A549 (cell line): ENCODE measurements around the gene ENHO. TPM values are rescaled to one million over a fixed set of nuclear protein-coding genes. Genes with fewer than 3 reads are reported as not detected.

ENCODE experiments used
- ATAC-seq, 2 experiments: fragments of 200-7000 bp in 1 of 2; fragments of >200 bp in 1 of 2; cut with Nextera tagmentation in 1 of 2; cut with Tn5 transposase in 1 of 2; 3 replicates each; pipeline versions ENCODE4 v1.8.0 to v1.9.1; 2018 to 2020; ENCODE audit warnings: mild to moderate bottlenecking in 1 of 2, moderate library complexity in 1 of 2
- CTCF ChIA-PET: fragments of 300-600 bp; sonication (Branson Sonifier 250); formaldehyde crosslinking; extraction: SDS; loops from one replicate; lab custom pipeline; 2021; ENCODE audit warnings: antibody characterized with exemption, inconsistent platforms; lab: Yijun Ruan, JAX
- POLR2A ChIA-PET: fragments of 350-600 bp; formaldehyde crosslinking; extraction: SDS; loops from one replicate; lab custom pipeline; 2021; ENCODE audit warnings: antibody characterized with exemption, inconsistent platforms; lab: Yijun Ruan, JAX
- DNase-seq, 2 experiments: peaks; one replicate each; pipeline versions ENCODE4 v3.0.0 to v3.0.0-alpha.2; 2011 to 2016; ENCODE audit warnings: low read depth in 1 of 2, low spot score in 1 of 2
- FAIRE-seq: peaks from 2 replicates; lab custom pipeline; 2011; peaks lifted over from hg19 to GRCh38; lab: Jason Lieb, UNC
- H3K27ac ChIP-seq, 2 experiments: fragments of >200 bp; sonication (Bioruptor Twin); formaldehyde crosslinking; 3 replicates each; pipeline ENCODE4 v1.5.1; 2016 to 2017
- H3K4me1 ChIP-seq: fragments of >200 bp; sonication (Bioruptor Twin); formaldehyde crosslinking; 3 replicates; pipeline ENCODE4 v1.6.1; 2016
- H3K4me2 ChIP-seq: fragments of >200 bp; sonication (Bioruptor Twin); formaldehyde crosslinking; 3 replicates; pipeline ENCODE4 v1.6.1; 2016
- H3K4me3 ChIP-seq: fragments of >200 bp; sonication (Bioruptor Twin); formaldehyde crosslinking; 3 replicates; pipeline ENCODE4 v1.5.1; 2016
- H3K9me3 ChIP-seq: fragments of >200 bp; sonication (Bioruptor Twin); formaldehyde crosslinking; 3 replicates; pipeline ENCODE4 v1.6.1; 2016
- BCL3 ChIP-seq: fragments of >200 bp; sonication (Bioruptor Twin); formaldehyde crosslinking; IDR thresholded peaks from 3 replicates; pipeline ENCODE4 v1.6.1; 2016
- CBX2 ChIP-seq: fragments of 200-600 bp; sonication (generic); IDR thresholded peaks from 2 replicates; pipeline ENCODE4 v1.6.1; 2016; ENCODE audit warnings: low read depth, mild to moderate bottlenecking, borderline replicate concordance
- CBX8 ChIP-seq: fragments of 200-600 bp; sonication (generic); IDR thresholded peaks from 2 replicates; pipeline ENCODE4 v1.6.1; 2016
- ESRRA ChIP-seq: fragments of 150-350 bp; IDR thresholded peaks from 2 replicates; pipeline ENCODE4 v1.6.1; 2014; ENCODE audit warnings: mild to moderate bottlenecking, low read length, borderline replicate concordance
- FOSB ChIP-seq: fragments of 250-450 bp; sonication (Bioruptor Pico); IDR thresholded peaks from 2 replicates; pipeline ENCODE4 v1.5.0; 2020; ENCODE audit warnings: mild to moderate bottlenecking, moderate library complexity
- HDAC2 ChIP-seq: fragments of 200-600 bp; sonication (generic); IDR thresholded peaks from 2 replicates; pipeline ENCODE4 v1.6.1; 2016
- HES2 ChIP-seq: fragments of >200 bp; sonication (Bioruptor Twin); formaldehyde crosslinking; IDR thresholded peaks from 2 replicates; pipeline ENCODE4 v1.6.1; 2016
- HEYL ChIP-seq: fragments of 250-450 bp; sonication (Bioruptor Pico); IDR thresholded peaks from 2 replicates; pipeline ENCODE4 v1.8.0; 2021; ENCODE audit warnings: mild to moderate bottlenecking, moderate library complexity
- HOXB5 ChIP-seq: fragments of 250-450 bp; sonication (Bioruptor Pico); IDR thresholded peaks from 2 replicates; pipeline ENCODE4 v1.5.0; 2020; ENCODE audit warnings: mild to moderate bottlenecking, moderate library complexity
- JUNB ChIP-seq: fragments of >200 bp; sonication (Bioruptor Twin); formaldehyde crosslinking; IDR thresholded peaks from 2 replicates; pipeline ENCODE4 v1.6.1; 2016
- KDM5A ChIP-seq: fragments of 200-600 bp; sonication (generic); IDR thresholded peaks from 2 replicates; pipeline ENCODE4 v1.6.1; 2016; ENCODE audit warnings: antibody characterized with exemption, mild to moderate bottlenecking
- MAFK ChIP-seq: fragments of 450-650 bp; IDR thresholded peaks from 2 replicates; pipeline ENCODE4 v1.6.1; 2014; ENCODE audit not compliant: partially characterized antibody
- MAX ChIP-seq: IDR thresholded peaks from 2 replicates; pipeline ENCODE4 v1.6.1; 2012
- MAZ ChIP-seq: fragments of 150-350 bp; IDR thresholded peaks from 2 replicates; pipeline ENCODE4 v1.6.1; 2014; ENCODE audit warnings: antibody characterized with exemption, low read depth, low read length, borderline replicate concordance
- NR3C1 ChIP-seq: fragments of >200 bp; sonication (Bioruptor Twin); formaldehyde crosslinking; IDR thresholded peaks from 3 replicates; pipeline ENCODE4 v1.6.1; 2017
- POLR2A ChIP-seq: IDR thresholded peaks from 2 replicates; pipeline ENCODE4 v1.6.1; 2012; ENCODE audit warnings: mild to moderate bottlenecking, low read length
- RCOR1 ChIP-seq: fragments of 150-350 bp; IDR thresholded peaks from 2 replicates; pipeline ENCODE4 v1.6.1; 2014; ENCODE audit warnings: antibody characterized with exemption, low read length, low read depth
- SMC3 ChIP-seq: fragments of >200 bp; sonication (Bioruptor Twin); formaldehyde crosslinking; IDR thresholded peaks from 3 replicates; pipeline ENCODE4 v1.6.1; 2018; ENCODE audit warnings: inconsistent platforms
- TFCP2L1 ChIP-seq: fragments of 250-450 bp; sonication (Bioruptor Pico); IDR thresholded peaks from 2 replicates; pipeline ENCODE4 v1.5.0; 2021; ENCODE audit warnings: mild to moderate bottlenecking
- ZC3H11A ChIP-seq: fragments of 450-650 bp; IDR thresholded peaks from 2 replicates; pipeline ENCODE4 v1.6.1; 2014; ENCODE audit warnings: antibody characterized with exemption, mild to moderate bottlenecking
- ZNF302 ChIP-seq: fragments of 250-450 bp; sonication (Bioruptor Pico); IDR thresholded peaks from 2 replicates; pipeline ENCODE4 v1.9.0; 2021; ENCODE audit warnings: inconsistent platforms, mild to moderate bottlenecking, moderate library complexity
- ZSCAN20 ChIP-seq: fragments of 250-450 bp; sonication (Bioruptor Pico); IDR thresholded peaks from 2 replicates; pipeline ENCODE4 v1.8.0; 2022; ENCODE audit warnings: mild to moderate bottlenecking, moderate library complexity
- WGBS: methylation state at CpG from one replicate; pipeline ENCODE4 v1.1.6; 2017; ENCODE audit errors: missing lambda C conversion rate; 5-methylcytosine and 5-hydroxymethylcytosine counted together
- polyA plus RNA-seq, 4 experiments: library from polyadenylated mRNA; depleted of rRNA in 3 of 4; stranded (reverse); fragments of >200 nt; fragmentation: RNase III in 1 of 4; extraction: RNeasy Plus Mini Kit Qiagen cat#74134 plus additional on column Dnase treatment in 1 of 4; gene quantifications; 2 replicates in 3 of 4; 3 replicates in 1 of 4; pipeline ENCODE4 v1.2.3, GENCODE V29; 2011 to 2017
- TF ChIP-seq, protein P1 (sequence below): fragments of >200 bp; sonication (Bioruptor Twin); formaldehyde crosslinking; IDR thresholded peaks from 3 replicates; pipeline ENCODE4 v1.5.1; 2016
- TF ChIP-seq, protein P2 (sequence below): fragments of 200-600 bp; sonication (generic); IDR thresholded peaks from 2 replicates; pipeline ENCODE4 v1.6.1; 2016; ENCODE audit warnings: antibody characterized with exemption, mild to moderate bottlenecking, moderate library complexity

Gene ENHO
- polyA plus RNA-seq, 2 of the 4 experiments (the other 2 are of a cell fraction), result 0.28 to 1.7 TPM

DNA sequence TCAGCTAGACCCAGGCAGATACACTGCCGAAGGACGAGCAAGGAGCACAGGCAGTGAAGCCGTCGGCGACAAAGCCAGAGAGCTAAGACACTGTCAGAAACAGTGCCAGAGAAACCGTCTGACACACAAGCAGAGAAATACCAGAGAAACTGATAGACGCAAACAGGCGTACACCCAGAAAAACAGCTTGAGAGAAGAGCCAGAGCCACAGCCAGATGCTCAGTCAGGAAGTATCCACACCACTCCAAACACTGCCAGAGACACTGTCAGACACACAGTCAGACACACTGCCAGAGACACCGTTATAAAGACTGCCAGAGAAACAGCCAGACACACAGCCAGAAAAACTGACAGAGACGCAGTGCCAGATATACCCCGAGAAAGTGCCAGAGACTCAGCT lies 47.6 kb upstream of the ENHO start:
- no peak for FAIRE-seq
- Histone ChIP-seq H3K4me2 (no peak overlapping the region), H3K4me1 (peaks cover 20% of the 10 kb centered on the region), H3K4me3 (no peak overlapping the region), H3K27ac (peak overlapping the region in 1 of 2 experiments; percentile 63; a peak in 1 of 6 replicates), H3K9me3 (no peaks in the 10 kb centered on the region)
- TF ChIP-seq SMC3, result no peak
- ChIA-PET POLR2A (no interaction called here), CTCF (interaction anchor here (0.6 to 6.6 kb wide), 9 partner anchors 9 to 823 kb away, joined by 3 to 59 read pairs (median 5); no protein-coding TSS in a partner anchor)
- 78% methylated on average over 11 of the region's 11 CpGs for WGBS
- no peak for DNase-seq
- no peak for ATAC-seq

- no peak overlapping the region for H3K4me3 ChIP-seq
- H3K27ac ChIP-seq, result no peak overlapping the region
- ChIA-PET POLR2A (no interaction called here), CTCF (interaction anchor here (0.7 to 6.6 kb wide), 6 partner anchors 12 to 496 kb away, joined by 3 to 59 read pairs (median 6); no protein-coding TSS in a partner anchor)
- TF ChIP-seq BCL3, result no peak
- no peak for TF ChIP-seq ZC3H11A
- no peak for TF ChIP-seq ZNF302 (CRISPR knock-in tag)
- TF ChIP-seq, protein P1, sequence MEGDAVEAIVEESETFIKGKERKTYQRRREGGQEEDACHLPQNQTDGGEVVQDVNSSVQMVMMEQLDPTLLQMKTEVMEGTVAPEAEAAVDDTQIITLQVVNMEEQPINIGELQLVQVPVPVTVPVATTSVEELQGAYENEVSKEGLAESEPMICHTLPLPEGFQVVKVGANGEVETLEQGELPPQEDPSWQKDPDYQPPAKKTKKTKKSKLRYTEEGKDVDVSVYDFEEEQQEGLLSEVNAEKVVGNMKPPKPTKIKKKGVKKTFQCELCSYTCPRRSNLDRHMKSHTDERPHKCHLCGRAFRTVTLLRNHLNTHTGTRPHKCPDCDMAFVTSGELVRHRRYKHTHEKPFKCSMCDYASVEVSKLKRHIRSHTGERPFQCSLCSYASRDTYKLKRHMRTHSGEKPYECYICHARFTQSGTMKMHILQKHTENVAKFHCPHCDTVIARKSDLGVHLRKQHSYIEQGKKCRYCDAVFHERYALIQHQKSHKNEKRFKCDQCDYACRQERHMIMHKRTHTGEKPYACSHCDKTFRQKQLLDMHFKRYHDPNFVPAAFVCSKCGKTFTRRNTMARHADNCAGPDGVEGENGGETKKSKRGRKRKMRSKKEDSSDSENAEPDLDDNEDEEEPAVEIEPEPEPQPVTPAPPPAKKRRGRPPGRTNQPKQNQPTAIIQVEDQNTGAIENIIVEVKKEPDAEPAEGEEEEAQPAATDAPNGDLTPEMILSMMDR, result no peak
- no peak for TF ChIP-seq RCOR1
- TF ChIP-seq MAFK, result no peak
- no peak for TF ChIP-seq HOXB5
- no peak for TF ChIP-seq ZSCAN20 (CRISPR knock-in tag)
- TF ChIP-seq HEYL (CRISPR knock-in tag), result no peak
- TF ChIP-seq, protein P2, sequence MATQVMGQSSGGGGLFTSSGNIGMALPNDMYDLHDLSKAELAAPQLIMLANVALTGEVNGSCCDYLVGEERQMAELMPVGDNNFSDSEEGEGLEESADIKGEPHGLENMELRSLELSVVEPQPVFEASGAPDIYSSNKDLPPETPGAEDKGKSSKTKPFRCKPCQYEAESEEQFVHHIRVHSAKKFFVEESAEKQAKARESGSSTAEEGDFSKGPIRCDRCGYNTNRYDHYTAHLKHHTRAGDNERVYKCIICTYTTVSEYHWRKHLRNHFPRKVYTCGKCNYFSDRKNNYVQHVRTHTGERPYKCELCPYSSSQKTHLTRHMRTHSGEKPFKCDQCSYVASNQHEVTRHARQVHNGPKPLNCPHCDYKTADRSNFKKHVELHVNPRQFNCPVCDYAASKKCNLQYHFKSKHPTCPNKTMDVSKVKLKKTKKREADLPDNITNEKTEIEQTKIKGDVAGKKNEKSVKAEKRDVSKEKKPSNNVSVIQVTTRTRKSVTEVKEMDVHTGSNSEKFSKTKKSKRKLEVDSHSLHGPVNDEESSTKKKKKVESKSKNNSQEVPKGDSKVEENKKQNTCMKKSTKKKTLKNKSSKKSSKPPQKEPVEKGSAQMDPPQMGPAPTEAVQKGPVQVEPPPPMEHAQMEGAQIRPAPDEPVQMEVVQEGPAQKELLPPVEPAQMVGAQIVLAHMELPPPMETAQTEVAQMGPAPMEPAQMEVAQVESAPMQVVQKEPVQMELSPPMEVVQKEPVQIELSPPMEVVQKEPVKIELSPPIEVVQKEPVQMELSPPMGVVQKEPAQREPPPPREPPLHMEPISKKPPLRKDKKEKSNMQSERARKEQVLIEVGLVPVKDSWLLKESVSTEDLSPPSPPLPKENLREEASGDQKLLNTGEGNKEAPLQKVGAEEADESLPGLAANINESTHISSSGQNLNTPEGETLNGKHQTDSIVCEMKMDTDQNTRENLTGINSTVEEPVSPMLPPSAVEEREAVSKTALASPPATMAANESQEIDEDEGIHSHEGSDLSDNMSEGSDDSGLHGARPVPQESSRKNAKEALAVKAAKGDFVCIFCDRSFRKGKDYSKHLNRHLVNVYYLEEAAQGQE, result no peak
- TF ChIP-seq JUNB, result no peak
- TF ChIP-seq ESRRA, result no peak
- TF ChIP-seq CBX8, result no peak
- H3K4me1 ChIP-seq, result peaks cover 20% of the 10 kb centered on the region
- no peaks in the 10 kb centered on the region for H3K9me3 ChIP-seq
- FAIRE-seq (no peak), ATAC-seq (no peak), DNase-seq (no peak)
- 61% methylated on average over 3 of the region's 12 CpGs for WGBS
- H3K4me2 ChIP-seq, result no peak overlapping the region
These were observed 46.0 kb upstream of the ENHO start for GRCh38 chr9:34568774-34569173.

DNA sequence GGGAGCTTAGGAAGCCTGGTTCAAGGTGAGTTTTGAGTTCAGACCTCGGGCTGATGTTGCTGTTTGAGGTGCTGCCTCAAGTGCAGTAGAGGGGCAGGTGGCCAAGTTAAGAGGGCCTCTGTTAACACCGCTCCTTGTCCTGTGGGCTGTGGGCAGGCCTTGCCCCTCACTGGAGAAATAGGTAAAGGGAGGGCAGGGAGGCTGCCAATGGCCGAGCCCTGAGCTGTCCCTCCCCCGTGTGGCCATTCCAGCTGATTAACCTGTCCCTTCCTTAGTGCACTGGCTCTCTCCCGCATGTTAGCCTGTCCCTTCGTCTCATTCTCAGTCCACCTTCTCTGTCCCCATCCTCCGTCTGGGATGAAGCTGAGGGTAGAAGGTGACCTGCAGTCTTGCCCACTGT lies 45.3 kb upstream of the ENHO start:
- FAIRE-seq, result no peak
- POLR2A ChIA-PET, result no interaction called here

More for the DNA sequence above, 45.3 kb upstream of the ENHO start:
- TF ChIP-seq POLR2A (no peak), MAZ (no peak), HES2 (no peak), HDAC2 (no peak), ZNF302 (CRISPR knock-in tag) (no peak), CBX2 (no peak), TFCP2L1 (CRISPR knock-in tag) (no peak), MAX (no peak), NR3C1 (no peak), FOSB (CRISPR knock-in tag) (no peak), CBX8 (no peak), HEYL (CRISPR knock-in tag) (no peak), KDM5A (no peak), BCL3 (no peak)
- TF ChIP-seq, protein P1, result no peak
- Histone ChIP-seq H3K4me3 (no peak overlapping the region), H3K27ac (no peak overlapping the region), H3K9me3 (no peaks in the 10 kb centered on the region), H3K4me1 (peaks cover 20% of the 10 kb centered on the region), H3K4me2 (no peak overlapping the region)
- DNase-seq, result no peak
- WGBS, result 68% methylated on average over 7 of the region's 7 CpGs
- no peak for ATAC-seq
- CTCF ChIA-PET, result interaction anchor here (0.7 to 6.6 kb wide), 5 partner anchors 20 to 495 kb away, joined by 3 to 59 read pairs (median 6); no protein-coding TSS in a partner anchor
